Osteocyte (in vitro differentiated cells): Measurements from ENCODE around the gene ACMSD. TPM values are rescaled to one million over a fixed set of nuclear protein-coding genes. Genes with fewer than 3 reads are reported as not detected.
"Not testable (repeated sequence)": the region's sequence is repeated elsewhere in the genome, so short reads cannot be mapped to it uniquely, and the experiment has no call there.

Source experiments
- DNase-seq: peaks from one replicate; pipeline ENCODE4 v3.0.0; 2021; ENCODE audit warnings: mixed read lengths; ENCODE audit not compliant: unreplicated experiment; ENCODE audit errors: extremely low spot score
- H3K27ac Mint-ChIP-seq: one replicate; pipeline ENCODE4 v1.8.0; 2021; ENCODE audit warnings: mild to moderate bottlenecking, mixed read lengths; ENCODE audit not compliant: unreplicated experiment
- H3K27me3 Mint-ChIP-seq: one replicate; pipeline ENCODE4 v1.8.0; 2021; ENCODE audit warnings: mixed read lengths; ENCODE audit not compliant: unreplicated experiment
- H3K36me3 Mint-ChIP-seq: one replicate; pipeline ENCODE4 v1.8.0; 2021; ENCODE audit warnings: mixed read lengths; ENCODE audit not compliant: unreplicated experiment
- H3K4me1 Mint-ChIP-seq: one replicate; pipeline ENCODE4 v1.8.0; 2021; ENCODE audit warnings: mixed read lengths; ENCODE audit not compliant: unreplicated experiment
- H3K4me3 Mint-ChIP-seq: one replicate; pipeline ENCODE4 v1.8.0; 2021; ENCODE audit warnings: mild to moderate bottlenecking, moderate library complexity, mixed read lengths; ENCODE audit not compliant: unreplicated experiment
- H3K9me3 Mint-ChIP-seq: one replicate; pipeline ENCODE4 v1.8.0; 2021; ENCODE audit warnings: mixed read lengths; ENCODE audit not compliant: unreplicated experiment
- CTCF ChIP-seq: fragments of 200-600 bp; sonication (generic); IDR thresholded peaks from 2 replicates; pipeline ENCODE4 v1.5.0; 2021; ENCODE audit warnings: antibody characterized with exemption, mild to moderate bottlenecking, moderate library complexity
- total RNA-seq: library from RNA; stranded (reverse); gene quantifications from 2 replicates; pipeline ENCODE4 v1.2.1, GENCODE V29; 2021

The ACMSD gene
- total RNA-seq, 1 donor from 2014 or later = not detected

- Mint-ChIP-seq H3K4me1 (peaks cover 14% of the 10 kb centered on the region), H3K9me3 (no peaks in the 10 kb centered on the region), H3K36me3 (no peaks in the 10 kb centered on the region), H3K27me3 (peaks cover 9% of the 10 kb centered on the region), H3K4me3 (no peak overlapping the region), H3K27ac (no peak overlapping the region)
- no peak for TF ChIP-seq CTCF
- DNase-seq = no peak
Measured at GRCh38 chr2:134900151-134900550, 61.7 kb downstream of the ACMSD start.

- H3K4me1 Mint-ChIP-seq = peaks cover 14% of the 10 kb centered on the region
- H3K4me3 Mint-ChIP-seq, H3K27me3 Mint-ChIP-seq, H3K9me3 Mint-ChIP-seq, H3K36me3 Mint-ChIP-seq, DNase-seq, H3K27ac Mint-ChIP-seq: not testable (repeated sequence)
Measured at GRCh38 chr2:134903701-134904100, 65.3 kb downstream of the ACMSD start.

GRCh38 chr2:134905168-134905567 is 66.8 kb downstream of the ACMSD start:
- H3K4me1 Mint-ChIP-seq = peaks cover 3% of the 10 kb centered on the region
- peaks cover 3% of the 10 kb centered on the region for H3K27me3 Mint-ChIP-seq
- peaks cover 9% of the 10 kb centered on the region for H3K9me3 Mint-ChIP-seq
- no peak for DNase-seq
- no peak overlapping the region for H3K27ac Mint-ChIP-seq
- H3K36me3 Mint-ChIP-seq = no peaks in the 10 kb centered on the region
- no peak for TF ChIP-seq CTCF
- no peak overlapping the region for H3K4me3 Mint-ChIP-seq

GRCh38 chr2:134906726-134907125 is 68.3 kb downstream of the ACMSD start:
- H3K9me3 Mint-ChIP-seq = peaks cover 9% of the 10 kb centered on the region
- TF ChIP-seq CTCF = no peak
- peaks cover 3% of the 10 kb centered on the region for H3K27me3 Mint-ChIP-seq
- H3K27ac Mint-ChIP-seq = no peak overlapping the region
- no peaks in the 10 kb centered on the region for H3K36me3 Mint-ChIP-seq
- DNase-seq = no peak
- H3K4me1 Mint-ChIP-seq = no peaks in the 10 kb centered on the region
- no peak overlapping the region for H3K4me3 Mint-ChIP-seq

- H3K4me1 Mint-ChIP-seq, H3K36me3 Mint-ChIP-seq, H3K4me3 Mint-ChIP-seq, H3K9me3 Mint-ChIP-seq, H3K27ac Mint-ChIP-seq, H3K27me3 Mint-ChIP-seq, DNase-seq: not testable (repeated sequence)
Measured at GRCh38 chr2:134907441-134908116, 69.2 kb downstream of the ACMSD start.

GRCh38 chr2:134910763-134911399 is 72.5 kb downstream of the ACMSD start:
- DNase-seq = no peak
- no peak for TF ChIP-seq CTCF
- Mint-ChIP-seq H3K27me3 (peaks cover 12% of the 10 kb centered on the region), H3K4me3 (no peak overlapping the region), H3K4me1 (no peaks in the 10 kb centered on the region), H3K36me3 (no peaks in the 10 kb centered on the region), H3K9me3 (peaks cover 27% of the 10 kb centered on the region), H3K27ac (no peak overlapping the region)
